ENCODE data around the gene B3GNT8. TPM values are rescaled to one million over a fixed set of nuclear protein-coding genes. Genes with fewer than 3 reads are reported as not detected.
A peak's percentile ranks its signal among the peaks of the same experiment; 100 is the strongest.

The B3GNT8 gene
- total RNA-seq, 4 donors from 2014 or later, result 11.6 to 84.4 (median 35.3) TPM

DNA sequence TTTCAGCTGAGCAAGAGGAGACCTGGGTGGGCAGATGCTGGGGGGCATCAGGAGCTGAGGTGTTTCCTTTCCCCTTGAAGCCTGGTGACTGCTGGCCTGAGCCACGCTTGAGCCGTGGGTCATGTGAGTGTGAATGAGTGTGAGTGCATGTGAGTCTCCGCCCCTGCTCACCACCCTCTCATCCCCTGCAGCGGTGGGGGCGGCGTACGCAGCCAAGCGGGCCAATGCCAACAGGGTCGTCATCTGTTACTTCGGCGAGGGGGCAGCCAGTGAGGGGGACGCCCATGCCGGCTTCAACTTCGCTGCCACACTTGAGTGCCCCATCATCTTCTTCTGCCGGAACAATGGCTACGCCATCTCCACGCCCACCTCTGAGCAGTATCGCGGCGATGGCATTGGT, 5.2 kb downstream of the B3GNT8 start:
- Histone ChIP-seq H3K27ac (peak overlapping the region in 3 of 4 donors; percentile 11 to 39 (median 23)), H3K36me3 (peaks cover 37 to 96% (median 56%) of the 10 kb centered on the region in 3 donors), H3K9me3 (no peaks in the 10 kb centered on the region), H3K4me1 (peaks cover 21 to 51% (median 24%) of the 10 kb centered on the region in 3 donors), H3K4me3 (no peak overlapping the region), H3K27me3 (no peaks in the 10 kb centered on the region)
- WGBS, 2 donors, result 96 to 98% methylated on average over 9 of the region's 20 CpGs
- intact Hi-C loops (cut with DNase I), result no loop called here
- TF ChIP-seq, protein P1, sequence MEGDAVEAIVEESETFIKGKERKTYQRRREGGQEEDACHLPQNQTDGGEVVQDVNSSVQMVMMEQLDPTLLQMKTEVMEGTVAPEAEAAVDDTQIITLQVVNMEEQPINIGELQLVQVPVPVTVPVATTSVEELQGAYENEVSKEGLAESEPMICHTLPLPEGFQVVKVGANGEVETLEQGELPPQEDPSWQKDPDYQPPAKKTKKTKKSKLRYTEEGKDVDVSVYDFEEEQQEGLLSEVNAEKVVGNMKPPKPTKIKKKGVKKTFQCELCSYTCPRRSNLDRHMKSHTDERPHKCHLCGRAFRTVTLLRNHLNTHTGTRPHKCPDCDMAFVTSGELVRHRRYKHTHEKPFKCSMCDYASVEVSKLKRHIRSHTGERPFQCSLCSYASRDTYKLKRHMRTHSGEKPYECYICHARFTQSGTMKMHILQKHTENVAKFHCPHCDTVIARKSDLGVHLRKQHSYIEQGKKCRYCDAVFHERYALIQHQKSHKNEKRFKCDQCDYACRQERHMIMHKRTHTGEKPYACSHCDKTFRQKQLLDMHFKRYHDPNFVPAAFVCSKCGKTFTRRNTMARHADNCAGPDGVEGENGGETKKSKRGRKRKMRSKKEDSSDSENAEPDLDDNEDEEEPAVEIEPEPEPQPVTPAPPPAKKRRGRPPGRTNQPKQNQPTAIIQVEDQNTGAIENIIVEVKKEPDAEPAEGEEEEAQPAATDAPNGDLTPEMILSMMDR (IDR thresholded peaks at IDR 0.05), result no peak
- TF ChIP-seq POLR2A (IDR thresholded peaks at IDR 0.05), result no peak
- DNase-seq, result no peak

DNA sequence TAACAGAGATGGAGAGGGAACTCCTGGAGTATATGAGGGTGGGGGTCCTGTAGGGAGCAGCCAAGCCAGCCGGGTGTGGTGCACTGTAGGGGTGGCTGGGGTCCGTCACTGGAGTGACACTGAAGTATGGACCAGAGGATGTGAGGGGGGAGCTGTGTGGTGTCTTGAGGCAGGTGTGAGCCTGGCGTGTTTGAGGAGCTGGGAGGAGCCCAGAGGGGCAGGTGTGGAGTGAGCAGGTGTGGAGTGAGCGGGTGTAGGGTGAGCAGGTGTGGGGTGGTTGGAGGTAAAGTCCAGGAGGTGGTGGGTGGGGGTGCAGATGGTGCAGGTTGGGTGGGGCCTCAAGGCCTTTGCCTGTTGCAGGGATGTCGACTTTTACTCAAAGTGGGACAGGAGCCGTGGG, 5.9 kb downstream of the B3GNT8 start:
- H3K36me3 ChIP-seq, result peaks cover 38 to 100% (median 56%) of the 10 kb centered on the region in 3 donors
- H3K4me1 ChIP-seq, result peaks cover 16 to 44% (median 20%) of the 10 kb centered on the region in 3 donors
- no peak for TF ChIP-seq POLR2A (IDR thresholded peaks at IDR 0.05)
- TF ChIP-seq, protein P1 (IDR thresholded peaks at IDR 0.05), result no peak
- peak overlapping the region in 3 of 4 donors; percentile 11 to 39 (median 23) for H3K27ac ChIP-seq
- WGBS, 2 donors, result 74 to 90% methylated on average over 5 to 6 of the region's 6 CpGs
- intact Hi-C loops (cut with DNase I), result no loop called here
- H3K4me3 ChIP-seq, result no peak overlapping the region
- no peaks in the 10 kb centered on the region for H3K9me3 ChIP-seq
- no peak for DNase-seq
- no peaks in the 10 kb centered on the region for H3K27me3 ChIP-seq

DNA sequence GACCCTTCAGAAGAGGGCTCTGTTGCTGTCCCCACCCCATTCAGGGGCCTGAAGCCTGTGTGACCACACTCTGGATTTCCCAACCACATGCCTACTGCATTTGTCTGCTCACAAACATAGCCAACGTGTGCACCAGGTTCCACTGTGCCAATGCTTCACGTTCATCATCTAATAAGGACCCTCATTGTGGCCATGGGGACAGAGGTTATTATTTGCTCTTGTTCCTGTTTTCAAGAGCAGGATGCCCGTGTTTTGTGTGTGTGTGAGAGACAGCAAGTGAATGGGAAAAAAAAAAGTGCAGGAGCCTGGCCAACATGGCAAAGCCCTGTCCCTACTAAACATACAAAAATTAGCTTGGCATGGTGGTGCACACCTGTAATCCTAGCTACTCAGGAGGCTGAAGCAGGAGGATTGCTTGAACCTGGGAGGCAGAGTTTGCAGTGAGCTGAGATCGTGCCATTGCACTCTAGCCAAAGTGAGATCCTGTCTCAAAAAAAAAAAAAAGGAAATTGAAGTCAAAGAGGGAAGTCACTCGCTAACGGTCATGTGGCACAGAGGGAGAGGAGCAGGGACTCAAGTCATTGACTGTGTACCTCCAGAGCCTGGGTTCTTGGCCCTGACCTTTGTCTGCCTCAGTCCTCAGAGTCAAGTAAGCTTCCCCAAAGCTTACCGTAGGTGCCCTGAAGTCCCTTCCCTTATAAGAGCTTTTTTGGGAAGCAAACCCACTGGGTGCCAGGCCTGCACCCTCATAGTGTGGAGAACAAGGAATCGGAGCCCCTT, 6.9 kb downstream of the B3GNT8 start:
- Histone ChIP-seq H3K36me3 (peaks cover 31 to 100% (median 53%) of the 10 kb centered on the region in 3 donors), H3K27ac (peak overlapping the region; percentile 11 to 39 (median 18)), H3K27me3 (no peaks in the 10 kb centered on the region), H3K9me3 (no peaks in the 10 kb centered on the region), H3K4me3 (no peak overlapping the region), H3K4me1 (peaks cover 5 to 36% (median 11%) of the 10 kb centered on the region in 3 donors)
- 59 to 77% methylated on average over 7 to 8 of the region's 8 CpGs for WGBS, 2 donors
- intact Hi-C loops (cut with DNase I), result no loop called here
- TF ChIP-seq POLR2A (IDR thresholded peaks at IDR 0.05), result no peak
- TF ChIP-seq, protein P1 (IDR thresholded peaks at IDR 0.05), result no peak
- no peak for DNase-seq

DNA sequence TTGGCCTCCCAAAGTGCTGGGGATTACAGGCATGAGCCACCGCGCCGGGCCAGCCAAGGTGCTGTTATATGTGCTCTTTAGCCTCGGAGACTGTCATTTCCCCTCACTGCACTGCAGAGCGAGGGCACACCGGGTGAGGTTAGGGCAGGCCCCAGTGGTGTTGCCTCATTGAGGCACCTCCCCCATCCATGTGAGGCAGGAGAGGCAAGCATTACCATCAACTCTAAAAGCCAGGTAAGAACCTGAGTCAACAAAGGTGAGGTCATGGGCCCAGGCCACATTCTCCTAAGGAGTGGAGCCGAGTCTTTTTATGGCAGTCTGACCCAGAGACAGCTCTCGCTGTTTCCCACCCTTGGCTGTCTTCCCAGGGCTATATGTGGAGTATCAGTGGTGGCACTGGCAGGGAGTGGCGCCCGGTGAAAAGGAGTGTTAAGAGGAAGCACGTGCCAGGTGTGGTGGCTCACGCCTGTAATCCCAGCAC, 10.9 kb downstream of the B3GNT8 start:
- H3K9me3 ChIP-seq, result no peaks in the 10 kb centered on the region
- no peak overlapping the region for H3K4me3 ChIP-seq
- TF ChIP-seq POLR2A (IDR thresholded peaks at IDR 0.05), result no peak
- TF ChIP-seq, protein P1 (IDR thresholded peaks at IDR 0.05), result no peak
- 90% methylated on average over 9 of the region's 12 CpGs; no CpG with 5 or more reads in 1 of the 2 donors for WGBS, 2 donors
- peaks cover 19 to 100% (median 48%) of the 10 kb centered on the region in 3 donors for H3K36me3 ChIP-seq
- H3K4me1 ChIP-seq, result peaks cover 8 to 31% (median 9%) of the 10 kb centered on the region in 3 donors
- intact Hi-C loops (cut with DNase I), result no loop called here
- peak overlapping the region; percentile 1 to 74 (median 30) for H3K27ac ChIP-seq
- no peaks in the 10 kb centered on the region for H3K27me3 ChIP-seq
- no peak for DNase-seq

DNA sequence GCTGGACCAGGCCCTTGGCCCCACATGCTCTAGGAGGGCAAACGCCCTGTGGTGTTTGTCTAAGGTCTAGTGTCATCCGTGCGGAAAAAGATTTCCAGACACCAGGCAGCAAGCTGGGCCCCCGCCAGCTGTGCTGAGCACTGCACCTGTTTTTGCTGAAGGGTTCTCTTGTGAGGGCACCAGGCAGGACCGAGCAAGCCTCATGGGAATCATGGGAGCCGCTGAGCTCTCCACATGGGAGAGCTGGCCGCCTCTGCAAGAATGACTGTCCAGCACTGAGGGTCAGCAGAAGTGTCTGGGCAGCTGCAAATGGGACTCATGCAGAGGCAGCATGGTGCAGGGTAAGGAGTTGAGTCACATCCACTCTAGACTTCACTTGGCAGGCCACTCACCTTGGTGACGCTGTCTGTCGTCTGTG, 12.0 kb downstream of the B3GNT8 start:
- WGBS, 2 donors, result 78 to 92% methylated on average over 2 to 6 of the region's 9 CpGs
- peaks cover 9 to 35% (median 17%) of the 10 kb centered on the region in 3 donors for H3K4me1 ChIP-seq
- no peaks in the 10 kb centered on the region for H3K9me3 ChIP-seq
- TF ChIP-seq POLR2A (IDR thresholded peaks at IDR 0.05), result no peak
- TF ChIP-seq, protein P1 (IDR thresholded peaks at IDR 0.05), result no peak
- H3K27ac ChIP-seq, result peak overlapping the region in 2 of 4 donors; percentile 1 to 74
- intact Hi-C loops (cut with DNase I), result no loop called here
- DNase-seq, result no peak
- H3K4me3 ChIP-seq, result no peak overlapping the region
- H3K36me3 ChIP-seq, result peaks cover 21 to 100% (median 39%) of the 10 kb centered on the region in 3 donors
- no peaks in the 10 kb centered on the region for H3K27me3 ChIP-seq

Data from esophagus squamous epithelium (tissue), 5 donors.